IPS-15b (cell line): ENCODE results near the gene GAPDH.
"Not testable (repeated sequence)": the region's sequence is repeated elsewhere in the genome, so short reads cannot be mapped to it uniquely, and the experiment has no call there.

Experiments used
- H3K27me3 ChIP-seq: one replicate; pipeline ENCODE4 v1.6.1; 2013; ENCODE audit warnings: low read length; ENCODE audit not compliant: control insufficient read depth, insufficient read depth
- H3K36me3 ChIP-seq: one replicate; pipeline ENCODE4 v1.6.1; 2013; ENCODE audit warnings: low read length; ENCODE audit not compliant: control insufficient read depth, insufficient read depth
- H3K4me1 ChIP-seq: one replicate; pipeline ENCODE4 v1.6.1; 2013; ENCODE audit warnings: mild to moderate bottlenecking, low read length; ENCODE audit not compliant: control insufficient read depth, insufficient read depth
- H3K4me3 ChIP-seq: one replicate; pipeline ENCODE4 v1.5.1; 2013; ENCODE audit warnings: low read depth, low read length
- H3K9ac ChIP-seq: one replicate; pipeline ENCODE4 v1.6.1; 2013; ENCODE audit warnings: low read depth, mild to moderate bottlenecking, low read length
- H3K9me3 ChIP-seq: one replicate; pipeline ENCODE4 v1.6.1; 2013; ENCODE audit warnings: mild to moderate bottlenecking, low read length; ENCODE audit not compliant: control insufficient read depth, insufficient read depth

Gene GAPDH

GRCh38 chr12:6548966-6549683 is 14.8 kb downstream of the GAPDH start:
- Histone ChIP-seq H3K9ac (no peak overlapping the region), H3K4me3 (no peak overlapping the region), H3K27me3 (no peaks in the 10 kb centered on the region), H3K9me3 (no peaks in the 10 kb centered on the region), H3K4me1 (peaks cover 11% of the 10 kb centered on the region), H3K36me3 (peaks cover 27% of the 10 kb centered on the region)

- no peak overlapping the region for H3K4me3 ChIP-seq
- no peaks in the 10 kb centered on the region for H3K27me3 ChIP-seq
- H3K9me3 ChIP-seq: no peaks in the 10 kb centered on the region
- H3K36me3 ChIP-seq: peaks cover 27% of the 10 kb centered on the region
- peaks cover 11% of the 10 kb centered on the region for H3K4me1 ChIP-seq
- H3K9ac ChIP-seq: no peak overlapping the region
Observed at GRCh38 chr12:6549684-6550151, 15.4 kb downstream of the GAPDH start.

- no peak overlapping the region for H3K9ac ChIP-seq
- H3K4me3 ChIP-seq: no peak overlapping the region
- H3K27me3 ChIP-seq: no peaks in the 10 kb centered on the region
- no peaks in the 10 kb centered on the region for H3K9me3 ChIP-seq
- peaks cover 27% of the 10 kb centered on the region for H3K36me3 ChIP-seq
- peaks cover 11% of the 10 kb centered on the region for H3K4me1 ChIP-seq
Observed at GRCh38 chr12:6550294-6551062, 16.2 kb downstream of the GAPDH start.

- peaks cover 11% of the 10 kb centered on the region for H3K4me1 ChIP-seq
- no peak overlapping the region for H3K9ac ChIP-seq
- no peak overlapping the region for H3K4me3 ChIP-seq
- H3K9me3 ChIP-seq: no peaks in the 10 kb centered on the region
- peaks cover 26% of the 10 kb centered on the region for H3K36me3 ChIP-seq
- H3K27me3 ChIP-seq: no peaks in the 10 kb centered on the region
Observed at GRCh38 chr12:6551063-6551461, 16.7 kb downstream of the GAPDH start.

GRCh38 chr12:6551496-6552139 is 17.3 kb downstream of the GAPDH start:
- Histone ChIP-seq H3K4me1 (peaks cover 11% of the 10 kb centered on the region), H3K9ac (no peak overlapping the region), H3K27me3 (no peaks in the 10 kb centered on the region), H3K36me3 (peaks cover 24% of the 10 kb centered on the region), H3K4me3 (no peak overlapping the region), H3K9me3 (no peaks in the 10 kb centered on the region)

- Histone ChIP-seq H3K36me3 (peaks cover 29% of the 10 kb centered on the region), H3K4me1 (peaks cover 11% of the 10 kb centered on the region), H3K4me3 (no peak overlapping the region), H3K27me3 (no peaks in the 10 kb centered on the region), H3K9me3 (no peaks in the 10 kb centered on the region), H3K9ac (peak overlapping the region; percentile 12)
Observed at GRCh38 chr12:6552140-6552551, 17.8 kb downstream of the GAPDH start.

GRCh38 chr12:6553051-6553868 is 18.9 kb downstream of the GAPDH start:
- Histone ChIP-seq H3K36me3 (peaks cover 24% of the 10 kb centered on the region), H3K27me3 (no peaks in the 10 kb centered on the region), H3K4me1 (peaks cover 11% of the 10 kb centered on the region), H3K9me3 (no peaks in the 10 kb centered on the region), H3K9ac (no peak overlapping the region), H3K4me3 (peak overlapping the region; percentile 82)

GRCh38 chr12:6554168-6555017 is 20.1 kb downstream of the GAPDH start:
- Histone ChIP-seq H3K9ac (no peak overlapping the region), H3K4me1 (peaks cover 11% of the 10 kb centered on the region), H3K4me3 (peak overlapping the region; percentile 82), H3K27me3 (no peaks in the 10 kb centered on the region), H3K9me3 (no peaks in the 10 kb centered on the region), H3K36me3 (peaks cover 19% of the 10 kb centered on the region)

- Histone ChIP-seq H3K4me1 (peaks cover 11% of the 10 kb centered on the region), H3K4me3 (peak overlapping the region; percentile 82), H3K36me3 (peaks cover 24% of the 10 kb centered on the region), H3K9me3 (no peaks in the 10 kb centered on the region), H3K9ac (no peak overlapping the region), H3K27me3 (no peaks in the 10 kb centered on the region)
Observed at GRCh38 chr12:6555018-6555691, 20.8 kb downstream of the GAPDH start.

- H3K4me3 ChIP-seq: not testable (repeated sequence)
Observed at GRCh38 chr12:6556496-6556817, 22.1 kb downstream of the GAPDH start.

More at GRCh38 chr12:6556496-6556817, 22.1 kb downstream of the GAPDH start:
- not testable (repeated sequence) for H3K9me3 ChIP-seq, H3K27me3 ChIP-seq, H3K9ac ChIP-seq
- H3K4me1 ChIP-seq: peaks cover 11% of the 10 kb centered on the region
- H3K36me3 ChIP-seq: peaks cover 33% of the 10 kb centered on the region
